Smooth muscle cell (in vitro differentiated cells): ENCODE results near the gene ARSI. TPM values are rescaled to one million over a fixed set of nuclear protein-coding genes. Genes with fewer than 3 reads are reported as not detected.

Experiments used
- DNase-seq: peaks from one replicate; lab custom pipeline; 2025; ENCODE audit not compliant: unreplicated experiment; lab: John Stamatoyannopoulos, UW
- H2AFZ ChIP-seq: fragments of 200-600 bp; sonication (generic); 2 replicates; pipeline ENCODE4 v1.6.0; 2016; ENCODE audit warnings: antibody characterized with exemption, low read depth, mild to moderate bottlenecking
- H3F3A ChIP-seq: fragments of 200-600 bp; sonication (generic); 2 replicates; pipeline ENCODE4 v1.6.0; 2017; ENCODE audit warnings: antibody characterized with exemption, low read depth
- H3K27ac ChIP-seq: fragments of 200-600 bp; sonication (generic); 2 replicates; pipeline ENCODE4 v1.5.1; 2016; ENCODE audit warnings: low read depth, mild to moderate bottlenecking
- H3K27me3 ChIP-seq: fragments of 200-600 bp; sonication (generic); 2 replicates; pipeline ENCODE4 v1.6.1; 2016; ENCODE audit warnings: low read depth, mild to moderate bottlenecking
- H3K36me3 ChIP-seq: fragments of 200-600 bp; sonication (generic); 2 replicates; pipeline ENCODE4 v1.5.1; 2016; ENCODE audit warnings: low read depth
- H3K4me1 ChIP-seq: fragments of 200-600 bp; sonication (generic); 2 replicates; pipeline ENCODE4 v1.5.1; 2016; ENCODE audit warnings: low read depth
- H3K4me2 ChIP-seq: fragments of 200-600 bp; sonication (generic); 2 replicates; pipeline ENCODE4 v1.6.0; 2016; ENCODE audit warnings: mild to moderate bottlenecking
- H3K4me3 ChIP-seq: fragments of 200-600 bp; sonication (generic); 2 replicates; pipeline ENCODE4 v1.5.1; 2016; ENCODE audit warnings: mild to moderate bottlenecking
- H3K79me2 ChIP-seq: fragments of 200-600 bp; sonication (generic); 2 replicates; pipeline ENCODE4 v1.6.0; 2016; ENCODE audit warnings: low read depth, mild to moderate bottlenecking
- H3K9ac ChIP-seq: fragments of 200-600 bp; sonication (generic); 2 replicates; pipeline ENCODE4 v1.6.0; 2016; ENCODE audit warnings: low read depth
- H3K9me3 ChIP-seq: fragments of 200-600 bp; sonication (generic); replicated peaks from 2 replicates; pipeline ENCODE4 v1.5.1; 2016; ENCODE audit warnings: low read depth
- H4K20me1 ChIP-seq: fragments of 200-600 bp; sonication (generic); 2 replicates; pipeline ENCODE4 v1.6.0; 2016; ENCODE audit warnings: low read depth
- CTCF ChIP-seq: fragments of 200-600 bp; sonication (generic); IDR thresholded peaks from 2 replicates; pipeline ENCODE4 v1.5.1; 2017; ENCODE audit warnings: borderline replicate concordance, mild to moderate bottlenecking, antibody characterized with exemption; ENCODE audit not compliant: insufficient read depth, poor library complexity, severe bottlenecking
- WGBS: methylation state at CpG from one replicate; pipeline ENCODE4 v1.1.7; 2016; ENCODE audit warnings: low lambda C conversion rate; 5-methylcytosine and 5-hydroxymethylcytosine counted together
- polyA plus RNA-seq: library from polyadenylated mRNA; unstranded; fragments of >200 nt; fragmentation: Nextera tagmentation; extraction: Ambion mirVana; gene quantifications from 2 replicates; pipeline ENCODE4 v1.2.1, GENCODE V29; 2016
- total RNA-seq: library from RNA; depleted of rRNA; stranded (reverse); fragments of >200 nt; gene quantifications from 2 replicates; pipeline ENCODE4 v1.2.3, GENCODE V29; 2014

Gene ARSI
- total and polyA plus RNA-seq, 2 experiments from 2014 or later = 68.9 to 87.6 TPM

- no peak for DNase-seq
- Histone ChIP-seq H3K9ac (no peak overlapping the region), H3K36me3 (no peaks in the 10 kb centered on the region), H3K9me3 (no peaks in the 10 kb centered on the region), H3K4me3 (no peak overlapping the region), H3K4me2 (no peak overlapping the region), H3F3A (no peaks in the 10 kb centered on the region), H2AFZ (no peak overlapping the region), H3K79me2 (no peaks in the 10 kb centered on the region), H3K27ac (no peak overlapping the region), H3K4me1 (no peaks in the 10 kb centered on the region), H4K20me1 (no peaks in the 10 kb centered on the region), H3K27me3 (no peaks in the 10 kb centered on the region)
- TF ChIP-seq CTCF = no peak
- 63% methylated on average over 4 of the region's 4 CpGs for WGBS
These were observed 38.6 kb upstream of the ARSI start for GRCh38 chr5:150341331-150341730.

GRCh38 chr5:150340614-150341255 is 38.0 kb upstream of the ARSI start:
- no peaks in the 10 kb centered on the region for H3K79me2 ChIP-seq
- no peak overlapping the region for H3K27ac ChIP-seq
- no peak overlapping the region for H2AFZ ChIP-seq
- H3K4me2 ChIP-seq = no peak overlapping the region
- no peaks in the 10 kb centered on the region for H3K36me3 ChIP-seq
- H3K4me3 ChIP-seq = no peak overlapping the region
- H3K4me1 ChIP-seq = no peaks in the 10 kb centered on the region
- no peaks in the 10 kb centered on the region for H4K20me1 ChIP-seq
- no peaks in the 10 kb centered on the region for H3K27me3 ChIP-seq
- no peak for TF ChIP-seq CTCF
- H3K9me3 ChIP-seq = no peaks in the 10 kb centered on the region
- no peak overlapping the region for H3K9ac ChIP-seq
- 88% methylated on average over 7 of the region's 7 CpGs for WGBS
- no peaks in the 10 kb centered on the region for H3F3A ChIP-seq
- DNase-seq = no peak

GRCh38 chr5:150339841-150340240 is 37.1 kb upstream of the ARSI start:
- no peaks in the 10 kb centered on the region for H3K9me3 ChIP-seq
- H3K4me3 ChIP-seq = no peak overlapping the region
- H3K36me3 ChIP-seq = no peaks in the 10 kb centered on the region
- H4K20me1 ChIP-seq = no peaks in the 10 kb centered on the region
- no peak overlapping the region for H3K4me2 ChIP-seq
- no peak for TF ChIP-seq CTCF
- H3K4me1 ChIP-seq = peaks cover 7% of the 10 kb centered on the region
- no peak for DNase-seq
- H2AFZ ChIP-seq = no peak overlapping the region
- no peaks in the 10 kb centered on the region for H3K79me2 ChIP-seq
- no peak overlapping the region for H3K27ac ChIP-seq
- 98% methylated on average over 4 of the region's 4 CpGs for WGBS
- no peak overlapping the region for H3K9ac ChIP-seq
- no peaks in the 10 kb centered on the region for H3K27me3 ChIP-seq
- no peaks in the 10 kb centered on the region for H3F3A ChIP-seq

- no peaks in the 10 kb centered on the region for H3K36me3 ChIP-seq
- H3K9me3 ChIP-seq = no peaks in the 10 kb centered on the region
- 44% methylated on average over 5 of the region's 5 CpGs for WGBS
- H3K4me1 ChIP-seq = peaks cover 9% of the 10 kb centered on the region
- no peak overlapping the region for H3K9ac ChIP-seq
- TF ChIP-seq CTCF = no peak
- no peaks in the 10 kb centered on the region for H3K79me2 ChIP-seq
- no peaks in the 10 kb centered on the region for H3K27me3 ChIP-seq
- no peak overlapping the region for H3K4me2 ChIP-seq
- no peaks in the 10 kb centered on the region for H4K20me1 ChIP-seq
- no peaks in the 10 kb centered on the region for H3F3A ChIP-seq
- H2AFZ ChIP-seq = no peak overlapping the region
- H3K27ac ChIP-seq = no peak overlapping the region
- no peak overlapping the region for H3K4me3 ChIP-seq
- DNase-seq = no peak
These were observed 36.5 kb upstream of the ARSI start for GRCh38 chr5:150339165-150339564.
